ENCODE data around the gene HDGF.

The HDGF gene

GRCh38 chr1:156728599-156729462 is 22.6 kb downstream of the HDGF start, which contains the start of gene ISG20L2:
TSS of gene ISG20L2 (minus strand) at chr1:156728766. CDS start at chr1:156727652, 1,114 bp downstream.
- TF ChIP-seq GATA1 (IDR thresholded peaks at IDR 0.05; ENCODE audit: low read depth, low read length) (no peak), POLR2A (IDR thresholded peaks at IDR 0.05; ENCODE audit: low read length) (peak; percentile 94)
- peak; percentile 99 for DNase-seq

- DNase-seq: peak; percentile 93
- TF ChIP-seq POLR2A (IDR thresholded peaks at IDR 0.05; ENCODE audit: low read length) (peak; percentile 55), GATA1 (IDR thresholded peaks at IDR 0.05; ENCODE audit: low read depth, low read length) (no peak)
Measured at GRCh38 chr1:156727926-156728598, 23.4 kb downstream of the HDGF start, which contains the start of gene METTL25B. TSS of gene METTL25B (plus strand) at chr1:156728469. CDS start at chr1:156729105, 636 bp downstream.

GRCh38 chr1:156727492-156727891 is 24.0 kb downstream of the HDGF start:
- TF ChIP-seq POLR2A (IDR thresholded peaks at IDR 0.05; ENCODE audit: low read length) (no peak), GATA1 (IDR thresholded peaks at IDR 0.05; ENCODE audit: low read depth, low read length) (no peak)
- DNase-seq: no peak

- peak; percentile 82 to 85 for DNase-seq
- no peak for TF ChIP-seq POLR2A (IDR thresholded peaks at IDR 0.05; ENCODE audit: low read length)
- TF ChIP-seq GATA1 (IDR thresholded peaks at IDR 0.05; ENCODE audit: low read depth, low read length): no peak
Measured at GRCh38 chr1:156726549-156727226, 24.8 kb downstream of the HDGF start.

- DNase-seq: peak; percentile 87 to 93
- no peak for TF ChIP-seq GATA1 (IDR thresholded peaks at IDR 0.05; ENCODE audit: low read depth, low read length)
- no peak for TF ChIP-seq POLR2A (IDR thresholded peaks at IDR 0.05; ENCODE audit: low read length)
Measured at GRCh38 chr1:156725683-156726280, 25.7 kb downstream of the HDGF start.

- DNase-seq: no peak
- TF ChIP-seq POLR2A (IDR thresholded peaks at IDR 0.05; ENCODE audit: low read length): no peak
- no peak for TF ChIP-seq GATA1 (IDR thresholded peaks at IDR 0.05; ENCODE audit: low read depth, low read length)
Measured at GRCh38 chr1:156721535-156721934, 29.9 kb downstream of the HDGF start.

GRCh38 chr1:156721131-156721530 is 30.3 kb downstream of the HDGF start:
- TF ChIP-seq GATA1 (IDR thresholded peaks at IDR 0.05; ENCODE audit: low read depth, low read length) (no peak), POLR2A (IDR thresholded peaks at IDR 0.05; ENCODE audit: low read length) (no peak)
- DNase-seq: no peak

GRCh38 chr1:156717351-156717750 is 34.1 kb downstream of the HDGF start:
- TF ChIP-seq POLR2A (IDR thresholded peaks at IDR 0.05; ENCODE audit: low read length) (no peak), GATA1 (IDR thresholded peaks at IDR 0.05; ENCODE audit: low read depth, low read length) (no peak)

GRCh38 chr1:156714830-156715229 is 36.6 kb downstream of the HDGF start:
- no peak for DNase-seq
- no peak for TF ChIP-seq GATA1 (IDR thresholded peaks at IDR 0.05; ENCODE audit: low read depth, low read length)
- no peak for TF ChIP-seq POLR2A (IDR thresholded peaks at IDR 0.05; ENCODE audit: low read length)

More at GRCh38 chr1:156717351-156717750, 34.1 kb downstream of the HDGF start:
- no peak for DNase-seq

GRCh38 chr1:156712626-156713025 is 38.8 kb downstream of the HDGF start:
- TF ChIP-seq POLR2A (IDR thresholded peaks at IDR 0.05; ENCODE audit: low read length) (no peak), GATA1 (IDR thresholded peaks at IDR 0.05; ENCODE audit: low read depth, low read length) (no peak)

GRCh38 chr1:156711011-156711817 is 40.3 kb downstream of the HDGF start:
- no peak for TF ChIP-seq POLR2A (IDR thresholded peaks at IDR 0.05; ENCODE audit: low read length)
- DNase-seq: no peak

More at GRCh38 chr1:156712626-156713025, 38.8 kb downstream of the HDGF start:
- DNase-seq: no peak

GRCh38 chr1:156709757-156710489 is 41.6 kb downstream of the HDGF start:
- TF ChIP-seq GATA1 (IDR thresholded peaks at IDR 0.05; ENCODE audit: low read depth, low read length) (no peak), POLR2A (IDR thresholded peaks at IDR 0.05; ENCODE audit: low read length) (no peak)
- DNase-seq: no peak
